Measurements from ENCODE around the gene SCO1. TPM values are rescaled to one million over a fixed set of nuclear protein-coding genes. Genes with fewer than 3 reads are reported as not detected.

The SCO1 gene
- total RNA-seq, 4 donors from 2014 or later: 19.1 to 53.5 (median 34.6) TPM

- TF ChIP-seq POLR2AphosphoS5 (IDR thresholded peaks at IDR 0.05) (no peak), POLR2A (IDR thresholded peaks at IDR 0.05) (no peak), EP300 (IDR thresholded peaks at IDR 0.05; ENCODE audit: low read depth) (no peak), CTCF (IDR thresholded peaks at IDR 0.05) (no peak)
- Histone ChIP-seq H3K36me3 (no peaks in the 10 kb centered on the region), H3K27me3 (no peaks in the 10 kb centered on the region), H3K4me1 (no peaks in the 10 kb centered on the region), H3K27ac (no peak overlapping the region), H3K4me3 (no peak overlapping the region), H3K9me3 (no peaks in the 10 kb centered on the region)
- in situ Hi-C loops (cut with MboI; ENCODE audit: low pct_ligation_motif_present in 1 of 4, low pct_unique_long_range_greater_than_20kb in 1 of 4, low sequenced_read_pairs in 3 of 4) (loop anchor here in 3 of 4 donors (25.0 kb wide), 2 partner anchors 209 to 509 kb away; partner anchors contain the start of gene PIRT (in 2 of the 3)), intact Hi-C loops (cut with DNase I; ENCODE audit: low total_unique reads) (no loop called here)
- DNase-seq: no peak
- WGBS, 2 donors (ENCODE audit: low coverage in 1 of 2): 93% methylated on average over 13 of the region's 13 CpGs; no CpG with 5 or more reads in 1 of the 2 donors
These were observed 68.6 kb downstream of the SCO1 start for GRCh38 chr17:10628756-10629155.

- Histone ChIP-seq H3K27ac (no peak overlapping the region), H3K4me1 (no peaks in the 10 kb centered on the region), H3K36me3 (no peaks in the 10 kb centered on the region), H3K4me3 (no peak overlapping the region), H3K27me3 (no peaks in the 10 kb centered on the region), H3K9me3 (no peaks in the 10 kb centered on the region)
- TF ChIP-seq POLR2AphosphoS5 (IDR thresholded peaks at IDR 0.05) (no peak), EP300 (IDR thresholded peaks at IDR 0.05; ENCODE audit: low read depth) (no peak), CTCF (IDR thresholded peaks at IDR 0.05) (no peak), POLR2A (IDR thresholded peaks at IDR 0.05) (no peak)
- WGBS, 2 donors (ENCODE audit: low coverage in 1 of 2): 85 to 92% methylated on average over 9 of the region's 9 CpGs
- DNase-seq: no peak
- in situ Hi-C loops (cut with MboI; ENCODE audit: low pct_ligation_motif_present in 1 of 4, low pct_unique_long_range_greater_than_20kb in 1 of 4, low sequenced_read_pairs in 3 of 4) (loop anchor here in 3 of 4 donors (25.0 kb wide), 2 partner anchors 211 to 511 kb away; partner anchors contain the start of gene PIRT (in 2 of the 3)), intact Hi-C loops (cut with DNase I; ENCODE audit: low total_unique reads) (no loop called here)
These were observed 70.9 kb downstream of the SCO1 start for GRCh38 chr17:10626390-10626789.

- WGBS, 2 donors (ENCODE audit: low coverage in 1 of 2): 80 to 85% methylated on average over 5 to 11 of the region's 11 CpGs
These were observed 72.4 kb downstream of the SCO1 start for GRCh38 chr17:10624969-10625368.

More at GRCh38 chr17:10624969-10625368, 72.4 kb downstream of the SCO1 start:
- H3K4me1 ChIP-seq: no peaks in the 10 kb centered on the region
- intact Hi-C loops (cut with DNase I; ENCODE audit: low total_unique reads) (no loop called here), in situ Hi-C loops (cut with MboI; ENCODE audit: low pct_ligation_motif_present in 1 of 4, low pct_unique_long_range_greater_than_20kb in 1 of 4, low sequenced_read_pairs in 3 of 4) (loop anchor here (25.0 kb wide), 4 partner anchors 113 to 713 kb away; partner anchors contain the start of genes PIRT (in 2 of the 4), MYH1 (in 1 of the 4) and RCVRN (in 1 of the 4))
- H3K9me3 ChIP-seq: no peaks in the 10 kb centered on the region
- DNase-seq: no peak
- no peak overlapping the region for H3K27ac ChIP-seq
- H3K27me3 ChIP-seq: no peaks in the 10 kb centered on the region
- TF ChIP-seq POLR2AphosphoS5 (IDR thresholded peaks at IDR 0.05) (no peak), CTCF (IDR thresholded peaks at IDR 0.05) (no peak), POLR2A (IDR thresholded peaks at IDR 0.05) (no peak), EP300 (IDR thresholded peaks at IDR 0.05; ENCODE audit: low read depth) (no peak)
- H3K4me3 ChIP-seq: no peak overlapping the region
- no peaks in the 10 kb centered on the region for H3K36me3 ChIP-seq

All from transverse colon (tissue), 4 donors.